GM12878 (cell line): ENCODE measurements around the gene VAT1. TPM values are rescaled to one million over a fixed set of nuclear protein-coding genes. Genes with fewer than 3 reads are reported as not detected.

Experiments
- ATAC-seq: fragments of 200-7000 bp; cut with Tn5 transposase; 3 replicates; pipeline ENCODE4 v1.9.1; 2020; ENCODE audit warnings: mild to moderate bottlenecking, moderate library complexity
- BruUV-seq: library from RNA; stranded (reverse); fragments of 400-500 nt; replicated peaks from 2 replicates; lab custom pipeline; 2021; lab: Mats Ljungman, UMichigan
- CTCF ChIA-PET: fragments of 300-600 bp; sonication (Branson Sonifier 250); formaldehyde crosslinking; extraction: SDS; loops from one replicate; lab custom pipeline; 2021; ENCODE audit warnings: inconsistent platforms; lab: Yijun Ruan, JAX
- POLR2A ChIA-PET: fragments of 350-600 bp; formaldehyde crosslinking; extraction: SDS; loops from one replicate; lab custom pipeline; 2021; ENCODE audit warnings: inconsistent platforms; lab: Charles Lee
- RAD21 ChIA-PET: fragments of 300-600 bp; sonication (Branson Sonifier 250); formaldehyde crosslinking; loops from one replicate; lab custom pipeline; 2023; ENCODE audit warnings: antibody characterized with exemption; ENCODE audit not compliant: unreplicated experiment; lab: Charles Lee
- SMC1A ChIA-PET: fragments of 300-600 bp; sonication (Branson Sonifier 250); formaldehyde crosslinking; loops from one replicate; lab custom pipeline; 2023; ENCODE audit not compliant: unreplicated experiment, uncharacterized antibody; lab: Charles Lee
- DNase-seq: peaks from one replicate; pipeline ENCODE4 v3.0.0-alpha.2; 2011; ENCODE audit warnings: low read depth, low spot score
- FAIRE-seq: peaks from 3 replicates; lab custom pipeline; 2011; peaks lifted over from hg19 to GRCh38; lab: Jason Lieb, UNC
- H2AFZ ChIP-seq: 2 replicates; pipeline ENCODE4 v1.6.0; 2011; ENCODE audit warnings: low read depth, low read length, control low read depth; ENCODE audit not compliant: control insufficient read depth
- H3K27ac ChIP-seq: 2 replicates; pipeline ENCODE4 v1.5.1; 2011; ENCODE audit warnings: control low read depth; ENCODE audit not compliant: control insufficient read depth, insufficient read depth
- H3K27me3 ChIP-seq, 2 experiments: replicated peaks in 1 of 2; 2 replicates each; pipeline versions ENCODE4 v1.6.0 to v1.6.1; 2011; ENCODE audit warnings: low read length in 1 of 2; ENCODE audit not compliant: control insufficient read depth in 2 of 2, insufficient read depth in 2 of 2
- H3K36me3 ChIP-seq, 2 experiments: 2 replicates each; pipeline ENCODE4 v1.5.1; 2011; ENCODE audit warnings: low read length in 1 of 2; ENCODE audit not compliant: control insufficient read depth in 2 of 2, insufficient read depth in 2 of 2
- H3K4me1 ChIP-seq: 2 replicates; pipeline ENCODE4 v1.6.1; 2011; ENCODE audit warnings: mild to moderate bottlenecking, low read length, moderate library complexity, mixed read lengths; ENCODE audit not compliant: control insufficient read depth, insufficient read depth
- H3K4me2 ChIP-seq: 2 replicates; pipeline ENCODE4 v1.6.0; 2011; ENCODE audit warnings: control low read depth; ENCODE audit not compliant: control insufficient read depth, insufficient read depth
- H3K4me3 ChIP-seq: fragments of 200-600 bp; sonication (generic); 2 replicates; pipeline ENCODE4 v1.5.1; 2016
- H3K79me2 ChIP-seq: 2 replicates; pipeline ENCODE4 v1.6.0; 2011; ENCODE audit warnings: low read length; ENCODE audit not compliant: control insufficient read depth, insufficient read depth
- H3K9ac ChIP-seq: 2 replicates; pipeline ENCODE4 v1.8.0; 2011; ENCODE audit warnings: low read length, control low read depth, mixed read lengths; ENCODE audit not compliant: control insufficient read depth, insufficient read depth
- H3K9me3 ChIP-seq: replicated peaks from 3 replicates; pipeline ENCODE4 v1.5.1; 2011; ENCODE audit warnings: mild to moderate bottlenecking, low read length; ENCODE audit not compliant: control insufficient read depth, insufficient read depth
- H4K20me1 ChIP-seq: 2 replicates; pipeline ENCODE4 v1.6.0; 2011; ENCODE audit not compliant: control insufficient read depth, insufficient read depth
- BACH1 ChIP-seq: fragments of 450-650 bp; IDR thresholded peaks from 2 replicates; pipeline ENCODE4 v1.6.1; 2017; ENCODE audit warnings: mild to moderate bottlenecking, borderline replicate concordance
- BCL11A ChIP-seq: IDR thresholded peaks from 2 replicates; pipeline ENCODE4 v1.6.1; 2011; ENCODE audit warnings: low read depth, low read length
- BHLHE40 ChIP-seq, 2 experiments: fragments of 450-650 bp in 1 of 2; IDR thresholded peaks; 2 replicates each; pipeline ENCODE4 v1.6.1; 2011 to 2017; ENCODE audit warnings: low read depth in 2 of 2, borderline replicate concordance in 1 of 2, improper control_type of control experiment in 1 of 2, low read length in 1 of 2, mild to moderate bottlenecking in 1 of 2
- CTCF ChIP-seq, 3 experiments: IDR thresholded peaks in 2 of 3; conservative IDR thresholded peaks in 1 of 3; 2 replicates each; pipeline ENCODE4 v1.5.1; 2011; ENCODE audit warnings: low read depth in 3 of 3, low read length in 3 of 3, mild to moderate bottlenecking in 3 of 3, control low read depth in 2 of 3, moderate library complexity in 2 of 3, inconsistent platforms in 1 of 3, mixed read lengths in 1 of 3; ENCODE audit not compliant: control insufficient read depth in 2 of 3, insufficient read depth in 1 of 3; ENCODE audit errors: extremely low read depth in 1 of 3
- CUX1 ChIP-seq: IDR thresholded peaks from 2 replicates; pipeline ENCODE4 v1.6.1; 2012; ENCODE audit warnings: improper control_type of control experiment, low read depth, low read length; ENCODE audit not compliant: insufficient replicate concordance
- ESRRA ChIP-seq: IDR thresholded peaks from 2 replicates; pipeline ENCODE4 v1.6.1; 2012; ENCODE audit warnings: mild to moderate bottlenecking, low read length, improper control_type of control experiment
- FOXM1 ChIP-seq: IDR thresholded peaks from 2 replicates; pipeline ENCODE4 v1.6.1; 2012; ENCODE audit warnings: low read depth, mild to moderate bottlenecking, inconsistent platforms, low read length, moderate library complexity
- MTA3 ChIP-seq: IDR thresholded peaks from 2 replicates; pipeline ENCODE4 v1.6.1; 2012; ENCODE audit warnings: low read length, inconsistent platforms, borderline replicate concordance
- PKNOX1 ChIP-seq: fragments of 450-650 bp; IDR thresholded peaks from 2 replicates; pipeline ENCODE4 v1.6.1; 2016; ENCODE audit warnings: mild to moderate bottlenecking
- SIN3A ChIP-seq: IDR thresholded peaks from 2 replicates; pipeline ENCODE4 v1.6.1; 2012; ENCODE audit warnings: low read depth, low read length, improper control_type of control experiment
- SREBF2 ChIP-seq: IDR thresholded peaks from 2 replicates; pipeline ENCODE4 v1.6.1; 2012; ENCODE audit warnings: mild to moderate bottlenecking, low read length
- SRF ChIP-seq, 2 experiments: IDR thresholded peaks; 2 replicates each; pipeline ENCODE4 v1.6.1; 2011; ENCODE audit warnings: low read depth in 2 of 2, low read length in 2 of 2, mild to moderate bottlenecking in 1 of 2, moderate library complexity in 1 of 2
- STAT3 ChIP-seq: IDR thresholded peaks from 2 replicates; pipeline ENCODE4 v1.6.1; 2011; ENCODE audit warnings: low read depth, low read length, improper control_type of control experiment
- YBX1 ChIP-seq: fragments of 450-650 bp; IDR thresholded peaks from 2 replicates; pipeline ENCODE4 v1.6.1; 2016; ENCODE audit warnings: antibody characterized with exemption
- ZBTB33 ChIP-seq: fragments of 450-650 bp; IDR thresholded peaks from 2 replicates; pipeline ENCODE4 v1.6.1; 2017; ENCODE audit warnings: mild to moderate bottlenecking
- WGBS: methylation state at CpG from one replicate; pipeline ENCODE4 v1.1.6; 2016; ENCODE audit warnings: low lambda C conversion rate; ENCODE audit not compliant: insufficient replicate concordance, insufficient coverage; ENCODE audit errors: missing lambda C conversion rate; 5-methylcytosine and 5-hydroxymethylcytosine counted together
- in situ Hi-C: fragments of 300-500 bp; cut with MboI; formaldehyde crosslinking; loops from 9 replicates; pipeline ENCODE4 v1.14.3; 2018; ENCODE audit warnings: mixed read lengths
- intact Hi-C: fragments of 100-400 bp; cut with micrococcal nuclease; formaldehyde crosslinking; loops from one replicate; pipeline ENCODE4 v1.14.2; 2022; ENCODE audit not compliant: unreplicated experiment
- polyA plus RNA-seq, 11 experiments: library from polyadenylated mRNA; depleted of rRNA in 4 of 11; unstranded in 6 of 11; stranded (reverse) in 5 of 11; fragments of >200 nt; fragmentation: Nextera tagmentation in 4 of 11; fragmentation: Illumina TruSeq in 1 of 11; extraction: Ambion mirVana in 4 of 11; extraction: Trizol in 1 of 11; gene quantifications; 1 replicate in 1 of 11; 2 replicates in 10 of 11; pipeline versions ENCODE4 v1.2.1 to v1.2.3, GENCODE V29; 2011 to 2016; ENCODE audit warnings: inconsistent platforms in 2 of 11, missing spikeins in 2 of 11, low read depth in 1 of 11
- total RNA-seq, 4 experiments: library from RNA; depleted of rRNA in 3 of 4; stranded (reverse); fragments of >200 nt in 3 of 4; fragmentation: Illumina TruSeq in 1 of 4; extraction: Trizol in 1 of 4; gene quantifications; 2 replicates each; pipeline versions ENCODE4 v1.2.1 to v1.2.3, GENCODE V29; 2013 to 2021

The VAT1 gene
- total and polyA plus RNA-seq, 10 of the 15 experiments (the other 5 are each of a cell fraction or from before 2014, with no cell fraction given) = 5.0 to 19.8 (median 8.2) TPM

- DNase-seq = no peak
- 81% methylated on average over 7 of the region's 9 CpGs for WGBS
- Histone ChIP-seq H3K27ac (no peak overlapping the region), H4K20me1 (no peaks in the 10 kb centered on the region), H3K4me1 (0 out of 2 replicates have a peak, but pooled peaks cover 3% of the 10 kb centered on the region), H3K9me3 (no peaks in the 10 kb centered on the region), H3K9ac (no peak overlapping the region), H3K4me2 (no peak overlapping the region), H3K79me2 (peaks cover under 1% of the 10 kb centered on the region; the same call in 1 of the 2 replicates), H2AFZ (no peak overlapping the region), H3K36me3 (peaks cover 8 to 17% of the 10 kb centered on the region in 2 experiments), H3K27me3 (no peaks in the 10 kb centered on the region), H3K4me3 (no peak overlapping the region)
- ChIA-PET POLR2A (no interaction called here), SMC1A (no interaction called here), CTCF (no interaction called here), RAD21 (no interaction called here)
- in situ Hi-C loops = no loop called here
- intact Hi-C loops = no loop called here
- FAIRE-seq = no peak
- ATAC-seq = no peak
- no TSS peak for BruUV-seq
- TF ChIP-seq PKNOX1 = no peak
- TF ChIP-seq BHLHE40 (IDR thresholded peaks at IDR 0.05; ENCODE audit: borderline replicate concordance in 1 of 2, low read depth in 2 of 2, low read length in 1 of 2) = no peak
- TF ChIP-seq CUX1 = no peak
- TF ChIP-seq STAT3 = no peak
- TF ChIP-seq FOXM1 = no peak
- no peak for TF ChIP-seq YBX1
- TF ChIP-seq CTCF (IDR thresholded peaks at IDR 0.05 in 2 of 3, conservative IDR thresholded peaks at IDR 0.05 in 1 of 3; ENCODE audit: control insufficient read depth in 2 of 3, extremely low read depth in 1 of 3, insufficient read depth in 1 of 3, low read depth in 3 of 3, low read length in 3 of 3) = no peak
- TF ChIP-seq BACH1 = no peak
- TF ChIP-seq ESRRA = no peak
- no peak for TF ChIP-seq SIN3A
- TF ChIP-seq ZBTB33 = no peak
- no peak for TF ChIP-seq BCL11A
- no peak for TF ChIP-seq MTA3
- no peak for TF ChIP-seq SRF (IDR thresholded peaks at IDR 0.05; ENCODE audit: low read depth in 2 of 2, low read length in 2 of 2)
- no peak for TF ChIP-seq SREBF2
Observed at GRCh38 chr17:43015579-43015978, 6.6 kb downstream of the VAT1 start.
